Testis (tissue), 2 donors: ENCODE measurements around the gene PIP5KL1.

Source experiments
- CTCF ChIP-seq, 3 experiments: fragments of 450-650 bp in 2 of 3; fragments of 200-600 bp in 1 of 3; sonication (generic) in 1 of 3; IDR thresholded peaks; one replicate each; pipeline ENCODE4 v1.5.1; 2016 to 2019; ENCODE audit warnings: antibody characterized with exemption in 3 of 3, mild to moderate bottlenecking in 2 of 3, moderate library complexity in 1 of 3
- POLR2A ChIP-seq: fragments of 450-650 bp; IDR thresholded peaks from one replicate; pipeline ENCODE4 v1.6.1; 2017; ENCODE audit warnings: antibody characterized with exemption, mild to moderate bottlenecking, moderate library complexity

GRCh38 chr9:127961613-127962155 is 31.1 kb upstream of the PIP5KL1 start:
- TF ChIP-seq CTCF (IDR thresholded peaks at IDR 0.05) (no peak), POLR2A (no peak)
